SIG-M5 treated with dmso at 0.1 percent for 504 hours (cell line): ENCODE data around the gene CCL3.

Experiments used
- DNase-seq: peaks from one replicate; lab custom pipeline; 2025; ENCODE audit not compliant: unreplicated experiment; lab: John Stamatoyannopoulos, UW

The CCL3 gene

DNA sequence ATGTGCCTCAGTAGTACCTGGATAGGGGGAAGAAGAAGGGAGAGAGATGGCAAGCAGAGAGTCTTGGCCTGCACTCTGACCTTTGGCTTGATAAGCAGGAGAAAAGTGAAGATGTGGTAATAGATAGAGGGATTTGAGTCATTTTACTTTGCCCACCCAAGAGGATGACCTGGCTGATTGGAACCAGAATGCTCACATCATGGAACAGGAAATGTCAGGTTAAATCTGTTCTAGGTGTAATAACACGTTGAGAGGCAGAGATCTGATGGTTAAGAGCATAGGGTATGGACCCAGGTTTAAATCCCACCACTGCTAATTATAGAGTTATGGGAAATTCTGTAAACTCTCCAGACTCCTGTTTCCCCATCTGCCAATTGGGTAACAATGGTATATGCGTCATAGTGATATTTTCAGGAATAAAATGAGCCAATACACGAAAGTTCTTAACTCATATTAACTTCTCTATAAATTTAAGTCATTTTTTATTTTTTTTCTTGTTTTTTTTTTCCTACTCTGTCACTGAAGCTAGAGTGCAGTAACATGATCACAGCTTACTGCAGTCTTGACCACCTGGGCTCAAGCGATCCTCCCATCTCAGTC lies 33.9 kb downstream of the CCL3 start:
- no peak for DNase-seq

DNA sequence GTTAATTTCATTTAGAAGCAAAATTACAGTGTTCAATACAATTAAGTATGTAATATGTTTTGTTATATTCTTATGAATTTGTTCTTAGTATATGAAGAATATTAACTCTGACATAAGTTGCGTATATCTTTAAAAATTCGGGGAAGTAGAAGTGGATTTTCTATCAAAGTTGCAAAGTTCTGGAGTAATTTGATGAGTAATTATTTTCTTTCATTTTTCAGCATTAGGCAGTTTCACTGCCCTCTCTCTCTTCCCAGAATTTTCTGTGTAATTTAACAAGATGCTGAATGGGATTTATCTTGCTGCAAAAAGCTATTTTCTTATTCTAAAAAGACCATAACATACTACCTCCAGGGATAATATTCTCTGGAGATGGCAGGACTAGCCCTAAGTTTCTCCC lies 34.8 kb downstream of the CCL3 start:
- no peak for DNase-seq

DNA sequence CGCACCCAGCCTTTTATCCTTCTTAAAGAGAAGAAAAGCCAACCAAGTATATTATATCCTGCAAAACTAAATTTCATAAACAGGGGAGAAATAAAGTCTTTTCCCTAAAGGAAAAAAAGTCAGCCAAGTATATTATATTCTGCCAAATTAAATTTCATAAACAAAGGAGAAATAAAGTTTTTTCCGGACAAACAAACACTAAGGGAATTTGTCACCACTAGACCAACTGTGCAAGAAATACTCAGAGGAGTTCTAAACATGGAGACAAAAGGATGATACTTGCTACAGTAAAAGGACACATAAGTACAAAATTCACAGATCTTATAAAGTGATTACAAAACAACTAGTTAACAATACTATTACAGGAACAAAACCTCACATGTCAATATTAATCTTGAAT lies 40.3 kb downstream of the CCL3 start:
- DNase-seq = no peak

- DNase-seq = no peak
Observed at GRCh38 chr17:36048066-36048465, 41.9 kb downstream of the CCL3 start.
